Fibroblast of mammary gland (primary cell): ENCODE results near the gene GNG2.
"Not testable (repeated sequence)": the region's sequence is repeated elsewhere in the genome, so short reads cannot be mapped to it uniquely, and the experiment has no call there.

Experiments
- DNase-seq: peaks from one replicate; pipeline ENCODE4 v3.0.0-alpha.2; 2010; ENCODE audit warnings: low read depth
- H3K4me3 ChIP-seq: 2 replicates; pipeline ENCODE4 v1.5.1; 2011; ENCODE audit warnings: low read depth, mild to moderate bottlenecking, low read length, moderate library complexity; ENCODE audit not compliant: control insufficient read depth
- TF ChIP-seq, protein P1 (sequence below): conservative IDR thresholded peaks from 2 replicates; pipeline ENCODE4 v1.5.1; 2011; ENCODE audit warnings: low read depth, low read length, inconsistent platforms; ENCODE audit not compliant: control insufficient read depth, insufficient read depth

GNG2 gene

DNA sequence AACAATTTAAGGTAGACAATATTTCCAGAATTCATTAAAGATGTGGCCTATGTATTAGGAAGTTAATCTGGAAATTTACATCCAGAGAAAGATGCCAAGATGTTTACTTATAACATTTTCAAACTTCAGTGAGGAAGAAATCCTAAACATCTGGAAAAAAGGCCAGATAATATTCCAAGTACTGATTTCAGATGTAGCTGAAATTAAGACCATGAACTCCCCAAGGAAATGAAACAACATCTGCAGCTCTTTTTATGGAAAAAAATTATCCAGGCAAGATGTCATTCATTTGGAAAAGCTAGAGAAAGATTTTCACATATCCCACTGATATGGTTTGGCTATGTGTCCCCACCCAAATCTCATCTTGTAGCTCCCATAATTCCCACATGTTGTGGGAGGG, 35.0 kb downstream of the GNG2 start:
- DNase-seq: no peak
- TF ChIP-seq, protein P1, sequence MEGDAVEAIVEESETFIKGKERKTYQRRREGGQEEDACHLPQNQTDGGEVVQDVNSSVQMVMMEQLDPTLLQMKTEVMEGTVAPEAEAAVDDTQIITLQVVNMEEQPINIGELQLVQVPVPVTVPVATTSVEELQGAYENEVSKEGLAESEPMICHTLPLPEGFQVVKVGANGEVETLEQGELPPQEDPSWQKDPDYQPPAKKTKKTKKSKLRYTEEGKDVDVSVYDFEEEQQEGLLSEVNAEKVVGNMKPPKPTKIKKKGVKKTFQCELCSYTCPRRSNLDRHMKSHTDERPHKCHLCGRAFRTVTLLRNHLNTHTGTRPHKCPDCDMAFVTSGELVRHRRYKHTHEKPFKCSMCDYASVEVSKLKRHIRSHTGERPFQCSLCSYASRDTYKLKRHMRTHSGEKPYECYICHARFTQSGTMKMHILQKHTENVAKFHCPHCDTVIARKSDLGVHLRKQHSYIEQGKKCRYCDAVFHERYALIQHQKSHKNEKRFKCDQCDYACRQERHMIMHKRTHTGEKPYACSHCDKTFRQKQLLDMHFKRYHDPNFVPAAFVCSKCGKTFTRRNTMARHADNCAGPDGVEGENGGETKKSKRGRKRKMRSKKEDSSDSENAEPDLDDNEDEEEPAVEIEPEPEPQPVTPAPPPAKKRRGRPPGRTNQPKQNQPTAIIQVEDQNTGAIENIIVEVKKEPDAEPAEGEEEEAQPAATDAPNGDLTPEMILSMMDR: no peak
- H3K4me3 ChIP-seq: no peak overlapping the region

DNA sequence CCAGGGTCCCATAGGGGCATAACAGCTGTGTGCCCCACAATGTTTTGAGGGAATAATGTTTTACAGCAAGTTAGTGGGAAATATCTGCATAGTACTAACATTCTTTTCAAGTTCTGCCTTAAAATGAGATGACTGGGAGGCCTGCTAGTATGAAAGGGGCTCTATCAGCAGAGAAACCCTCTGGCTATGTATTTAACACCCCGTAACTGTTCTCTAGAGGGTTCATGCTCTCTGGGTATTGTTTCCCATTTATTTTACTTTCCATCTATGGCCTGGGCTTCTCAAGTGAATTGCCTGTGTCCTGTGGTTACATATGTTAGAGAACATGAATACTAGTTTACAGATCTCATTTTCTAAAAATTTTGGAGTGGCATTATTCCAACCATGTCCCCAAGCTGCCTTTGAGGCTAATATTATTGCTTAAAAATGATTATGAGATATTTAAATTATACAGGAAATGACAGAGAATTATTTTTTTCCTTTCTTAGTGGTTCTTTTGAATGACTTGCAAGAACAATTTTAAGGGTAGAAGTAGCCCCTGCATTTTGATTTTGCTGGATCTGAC, 37.5 kb downstream of the GNG2 start:
- TF ChIP-seq, protein P1: no peak
- H3K4me3 ChIP-seq: no peak overlapping the region
- DNase-seq: no peak

DNA sequence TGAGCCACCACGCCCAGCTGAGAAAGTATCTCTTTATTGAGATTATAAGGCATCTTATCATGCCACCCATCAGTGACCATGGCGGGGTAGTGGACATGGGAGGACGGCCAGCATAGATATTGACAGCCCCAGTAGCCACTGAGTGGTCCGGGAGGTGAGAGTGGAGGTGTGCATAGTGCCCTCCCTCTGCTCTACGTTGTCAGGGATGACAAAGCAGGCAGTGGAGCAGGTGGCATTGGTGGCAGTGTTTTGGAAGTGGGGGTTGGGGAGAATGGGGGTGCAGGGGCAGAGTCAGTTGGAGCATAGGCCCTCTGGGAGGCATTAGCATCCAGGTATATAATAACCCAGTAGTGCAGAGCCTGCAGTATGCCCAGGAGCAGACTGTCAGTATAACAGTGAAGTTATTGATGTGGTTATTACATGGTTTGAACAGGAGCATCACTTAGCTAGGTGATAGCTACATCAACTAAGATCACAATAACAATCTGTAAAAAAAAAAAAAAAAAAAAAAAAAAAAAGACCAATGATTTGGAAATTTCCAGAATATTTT, 41.1 kb downstream of the GNG2 start:
- DNase-seq: no peak
- no peak overlapping the region for H3K4me3 ChIP-seq
- TF ChIP-seq, protein P1: no peak

DNA sequence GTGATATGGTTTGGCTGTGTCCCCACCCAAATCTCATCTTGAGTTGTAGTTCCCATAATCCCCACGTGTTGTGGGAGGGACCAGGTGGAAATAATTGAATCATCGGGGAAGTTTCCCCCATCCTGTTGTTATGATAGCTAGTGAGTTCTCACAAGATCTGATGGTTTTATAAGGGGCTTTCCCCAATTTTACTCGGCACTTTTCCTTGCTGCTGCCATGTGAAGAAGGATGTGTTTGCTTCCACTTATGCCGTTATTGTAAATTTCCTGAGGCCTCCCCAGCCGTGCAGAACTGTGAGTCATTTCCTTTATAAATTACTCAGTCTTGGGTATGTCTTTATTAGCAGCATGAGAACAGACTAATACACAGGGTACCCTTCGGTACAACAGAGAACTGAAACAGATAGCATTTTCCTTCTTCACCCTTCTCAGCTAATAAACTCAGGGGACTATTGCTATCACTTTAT, 45.3 kb downstream of the GNG2 start:
- H3K4me3 ChIP-seq: not testable (repeated sequence)
- DNase-seq: peak; percentile 85

DNA sequence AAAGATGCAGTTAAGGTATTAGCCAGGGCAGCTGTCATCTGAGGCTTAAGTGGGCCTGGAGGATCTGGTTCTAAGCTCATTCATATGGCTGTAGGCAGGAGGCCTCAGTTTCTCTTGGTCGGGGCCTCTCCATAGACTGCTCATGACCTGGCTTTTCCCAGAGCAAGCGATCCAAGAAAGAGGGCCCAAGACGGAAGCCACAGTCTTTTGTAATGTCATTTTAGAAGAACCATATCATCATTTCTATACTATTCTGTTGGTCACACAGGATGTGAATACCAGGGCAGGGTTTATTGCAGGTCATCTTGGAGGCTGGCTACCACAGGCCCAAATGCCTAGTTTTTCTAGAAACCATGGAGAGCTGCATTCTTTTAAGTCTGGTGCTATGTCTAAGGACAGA, 47.7 kb downstream of the GNG2 start:
- H3K4me3 ChIP-seq: no peak overlapping the region
- DNase-seq: no peak
- TF ChIP-seq, protein P1: no peak

DNA sequence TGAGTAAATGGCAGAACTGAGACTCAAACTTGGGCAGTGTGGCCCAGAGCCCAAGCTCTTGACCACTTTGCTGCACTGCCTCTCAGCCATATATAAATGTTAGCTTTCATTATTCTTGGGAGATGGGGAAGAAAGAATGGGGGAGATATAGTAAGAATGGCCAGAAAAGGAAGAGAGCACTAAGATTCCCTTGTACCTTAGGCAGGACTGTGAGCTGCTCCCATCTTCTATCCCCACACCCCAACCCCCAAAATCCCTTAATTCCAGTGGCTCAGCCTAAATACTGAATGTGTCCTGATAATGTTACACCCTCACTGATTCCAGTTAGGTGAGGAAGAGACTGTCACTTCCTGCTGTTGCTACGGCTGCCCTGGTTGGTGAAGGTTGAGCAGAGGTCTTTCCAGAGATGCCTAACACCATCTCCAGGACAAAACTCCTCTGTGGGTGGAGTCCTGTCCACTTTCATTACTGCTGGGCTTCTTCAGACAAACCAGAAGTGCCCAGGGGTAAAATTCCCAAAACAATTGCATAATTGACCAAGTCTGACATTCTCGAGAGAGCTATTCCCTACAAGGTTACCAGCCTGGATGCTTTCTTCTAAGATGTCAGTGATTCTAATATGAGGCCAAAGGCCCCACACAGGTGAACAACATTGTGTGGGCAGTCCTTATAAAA, 51.8 kb downstream of the GNG2 start:
- TF ChIP-seq, protein P1: no peak

DNA sequence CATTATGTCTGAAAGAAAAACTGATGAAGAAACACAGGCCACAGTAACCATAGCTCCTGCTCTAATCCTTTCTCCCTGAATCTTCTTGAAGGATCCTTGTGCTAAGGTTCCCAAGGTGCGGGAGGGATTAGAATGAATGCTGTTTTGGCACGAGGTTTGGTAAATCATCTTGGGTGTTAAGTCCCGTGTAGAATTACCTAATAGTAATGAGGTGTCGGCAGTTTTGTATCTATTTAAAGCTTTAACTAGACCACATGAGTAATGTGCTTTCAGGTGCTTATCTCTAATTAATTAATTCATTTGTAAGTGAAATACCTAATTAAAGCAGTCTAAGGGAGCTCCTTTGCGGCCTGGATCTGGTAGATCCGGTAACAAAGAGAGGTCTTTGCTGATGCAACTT, 53.9 kb downstream of the GNG2 start:
- DNase-seq: no peak
- H3K4me3 ChIP-seq: no peak overlapping the region
- TF ChIP-seq, protein P1: no peak

More for the DNA sequence above, 51.8 kb downstream of the GNG2 start:
- DNase-seq: no peak
- no peak overlapping the region for H3K4me3 ChIP-seq
